ENCODE data around the gene TRIM44. TPM values are rescaled to one million over a fixed set of nuclear protein-coding genes. Genes with fewer than 3 reads are reported as not detected.

Gene TRIM44
- total RNA-seq, 4 donors from 2014 or later, result 22.3 to 46.7 (median 39.5) TPM

DNA sequence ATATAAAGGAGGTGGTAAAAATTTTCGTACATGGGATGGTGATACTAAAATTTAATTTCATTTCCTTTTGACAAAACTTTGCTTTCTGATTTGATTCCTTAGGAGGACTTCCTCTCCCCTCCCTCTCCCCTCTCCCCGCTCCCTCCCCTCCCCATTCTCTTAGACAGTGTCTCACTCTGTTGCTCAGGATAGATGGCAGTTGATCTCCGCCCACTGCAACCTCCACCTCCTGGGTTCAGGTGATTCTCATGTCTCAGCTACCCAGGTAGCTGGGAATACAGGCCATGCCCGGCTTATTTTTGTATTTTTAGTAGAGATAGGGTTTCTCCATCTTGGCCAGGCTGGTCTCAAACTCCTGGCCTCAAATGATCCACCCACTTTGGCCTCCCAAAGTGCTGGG is 15.9 kb downstream of the TRIM44 start:
- peaks cover 0 to 42% (median 23%) of the 10 kb centered on the region in 4 donors for H3K4me1 ChIP-seq
- TF ChIP-seq EP300 (IDR thresholded peaks at IDR 0.05) (no peak), POLR2A (IDR thresholded peaks at IDR 0.05) (no peak)
- TF ChIP-seq, protein P1, sequence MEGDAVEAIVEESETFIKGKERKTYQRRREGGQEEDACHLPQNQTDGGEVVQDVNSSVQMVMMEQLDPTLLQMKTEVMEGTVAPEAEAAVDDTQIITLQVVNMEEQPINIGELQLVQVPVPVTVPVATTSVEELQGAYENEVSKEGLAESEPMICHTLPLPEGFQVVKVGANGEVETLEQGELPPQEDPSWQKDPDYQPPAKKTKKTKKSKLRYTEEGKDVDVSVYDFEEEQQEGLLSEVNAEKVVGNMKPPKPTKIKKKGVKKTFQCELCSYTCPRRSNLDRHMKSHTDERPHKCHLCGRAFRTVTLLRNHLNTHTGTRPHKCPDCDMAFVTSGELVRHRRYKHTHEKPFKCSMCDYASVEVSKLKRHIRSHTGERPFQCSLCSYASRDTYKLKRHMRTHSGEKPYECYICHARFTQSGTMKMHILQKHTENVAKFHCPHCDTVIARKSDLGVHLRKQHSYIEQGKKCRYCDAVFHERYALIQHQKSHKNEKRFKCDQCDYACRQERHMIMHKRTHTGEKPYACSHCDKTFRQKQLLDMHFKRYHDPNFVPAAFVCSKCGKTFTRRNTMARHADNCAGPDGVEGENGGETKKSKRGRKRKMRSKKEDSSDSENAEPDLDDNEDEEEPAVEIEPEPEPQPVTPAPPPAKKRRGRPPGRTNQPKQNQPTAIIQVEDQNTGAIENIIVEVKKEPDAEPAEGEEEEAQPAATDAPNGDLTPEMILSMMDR (IDR thresholded peaks at IDR 0.05), result no peak
- WGBS, 2 donors, result 90 to 94% methylated on average over 4 of the region's 4 CpGs

DNA sequence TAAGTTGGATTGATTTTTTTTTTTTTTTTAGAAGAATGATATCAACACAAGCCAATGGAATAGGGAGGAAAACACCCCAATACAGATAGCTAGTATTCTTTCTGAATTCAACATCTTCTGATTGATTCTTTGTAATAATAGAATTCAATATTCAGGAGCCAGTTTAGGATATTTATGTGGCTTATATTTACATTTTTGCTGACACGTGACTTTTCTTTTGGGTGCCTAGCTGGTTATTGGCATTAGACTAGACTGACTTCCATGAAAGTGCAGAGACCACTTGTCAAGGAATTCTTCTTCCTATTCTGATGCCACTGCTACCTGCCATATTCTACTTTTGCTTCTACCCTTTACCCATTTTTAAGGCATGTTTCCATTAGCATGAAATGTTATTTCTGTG is 16.4 kb downstream of the TRIM44 start:
- Histone ChIP-seq H3K4me1 (peaks cover 0 to 43% (median 24%) of the 10 kb centered on the region in 4 donors), H3K9me3 (no peaks in the 10 kb centered on the region), H3K27ac (no peak overlapping the region), H3K36me3 (no peaks in the 10 kb centered on the region), H3K4me3 (no peak overlapping the region), H3K27me3 (no peaks in the 10 kb centered on the region)
- no peak for DNase-seq (ENCODE audit: low spot score in 2 of 2)
- TF ChIP-seq POLR2A (IDR thresholded peaks at IDR 0.05) (no peak), EP300 (IDR thresholded peaks at IDR 0.05) (no peak)
- TF ChIP-seq, protein P1 (IDR thresholded peaks at IDR 0.05), result no peak
- 97 to 98% methylated on average over 1 of the region's 1 CpG for WGBS, 2 donors

More for the DNA sequence above, 15.9 kb downstream of the TRIM44 start:
- Histone ChIP-seq H3K36me3 (no peaks in the 10 kb centered on the region), H3K9me3 (no peaks in the 10 kb centered on the region), H3K4me3 (no peak overlapping the region), H3K27ac (no peak overlapping the region), H3K27me3 (no peaks in the 10 kb centered on the region)
- no peak for DNase-seq (ENCODE audit: low spot score in 2 of 2)

- H3K27me3 ChIP-seq, result no peaks in the 10 kb centered on the region
- peaks cover 0 to 47% (median 24%) of the 10 kb centered on the region in 4 donors for H3K4me1 ChIP-seq
- no peak overlapping the region for H3K27ac ChIP-seq
- DNase-seq (ENCODE audit: low spot score in 2 of 2), result no peak
- 92 to 96% methylated on average over 1 of the region's 1 CpG for WGBS, 2 donors
- H3K9me3 ChIP-seq, result no peaks in the 10 kb centered on the region
- TF ChIP-seq EP300 (IDR thresholded peaks at IDR 0.05), result no peak
- H3K36me3 ChIP-seq, result peaks cover 0 to 7% (median 0%) of the 10 kb centered on the region in 3 donors
- no peak overlapping the region for H3K4me3 ChIP-seq
Measured at GRCh38 chr11:35680506-35680905, 17.9 kb downstream of the TRIM44 start.

DNA sequence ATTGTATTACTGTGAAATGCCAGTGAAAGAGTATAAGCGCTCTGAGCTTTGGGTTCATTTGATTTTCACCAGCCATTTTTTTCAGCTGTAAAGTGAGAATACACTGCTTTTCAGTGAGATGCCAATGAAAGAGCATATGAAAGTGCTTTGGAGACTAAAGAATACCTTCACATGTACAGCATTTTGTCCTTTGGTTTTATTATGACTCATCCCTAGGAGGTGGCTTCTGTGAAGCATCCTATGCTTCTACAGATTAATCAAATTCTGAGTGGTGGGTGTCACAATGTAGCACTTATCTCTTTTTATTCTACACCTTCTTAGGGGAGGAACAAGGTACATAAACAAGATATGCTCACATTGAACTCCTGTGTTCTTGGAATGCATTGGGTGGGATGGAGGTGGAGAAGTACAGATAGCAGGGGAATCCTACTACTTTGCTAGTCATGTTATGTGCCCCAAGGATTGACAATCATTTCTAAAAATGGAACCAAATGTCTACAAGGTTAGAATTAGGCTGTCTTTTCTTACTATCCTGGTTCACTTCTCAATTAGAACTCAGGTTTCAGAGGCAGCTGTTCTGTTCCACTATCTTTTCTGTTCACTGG is 18.7 kb downstream of the TRIM44 start:
- TF ChIP-seq POLR2A (IDR thresholded peaks at IDR 0.05) (no peak), EP300 (IDR thresholded peaks at IDR 0.05) (no peak)
- TF ChIP-seq, protein P1 (IDR thresholded peaks at IDR 0.05), result no peak
- WGBS, 2 donors, result 90 to 95% methylated on average over 1 of the region's 1 CpG

GRCh38 chr11:35682230-35683173 is 19.9 kb downstream of the TRIM44 start:
- H3K27ac ChIP-seq, result no peak overlapping the region
- H3K27me3 ChIP-seq, result no peaks in the 10 kb centered on the region
- H3K9me3 ChIP-seq, result no peaks in the 10 kb centered on the region

More for the DNA sequence above, 18.7 kb downstream of the TRIM44 start:
- H3K36me3 ChIP-seq, result peaks cover 0 to 15% (median 0%) of the 10 kb centered on the region in 3 donors
- H3K27me3 ChIP-seq, result no peaks in the 10 kb centered on the region
- H3K4me3 ChIP-seq, result no peak overlapping the region
- H3K27ac ChIP-seq, result no peak overlapping the region
- DNase-seq (ENCODE audit: low spot score in 2 of 2), result no peak
- H3K4me1 ChIP-seq, result peaks cover 0 to 39% (median 17%) of the 10 kb centered on the region in 4 donors
- H3K9me3 ChIP-seq, result no peaks in the 10 kb centered on the region

More at GRCh38 chr11:35682230-35683173, 19.9 kb downstream of the TRIM44 start:
- TF ChIP-seq, protein P1 (IDR thresholded peaks at IDR 0.05), result no peak
- TF ChIP-seq EP300 (IDR thresholded peaks at IDR 0.05) (no peak), POLR2A (IDR thresholded peaks at IDR 0.05) (no peak)
- Histone ChIP-seq H3K4me3 (no peak overlapping the region), H3K4me1 (peaks cover 0 to 31% (median 12%) of the 10 kb centered on the region in 4 donors), H3K36me3 (peaks cover 0 to 27% (median 4%) of the 10 kb centered on the region in 3 donors)
- no peak for DNase-seq (ENCODE audit: low spot score in 2 of 2)
- WGBS, 2 donors, result 24 to 32% methylated on average over 9 of the region's 9 CpGs
